Measurements from ENCODE around the gene GADL1. TPM values are rescaled to one million over a fixed set of nuclear protein-coding genes. Genes with fewer than 3 reads are reported as not detected.

The GADL1 gene
- total RNA-seq, 1 experiment from 2014 or later = 0.09 TPM

DNA sequence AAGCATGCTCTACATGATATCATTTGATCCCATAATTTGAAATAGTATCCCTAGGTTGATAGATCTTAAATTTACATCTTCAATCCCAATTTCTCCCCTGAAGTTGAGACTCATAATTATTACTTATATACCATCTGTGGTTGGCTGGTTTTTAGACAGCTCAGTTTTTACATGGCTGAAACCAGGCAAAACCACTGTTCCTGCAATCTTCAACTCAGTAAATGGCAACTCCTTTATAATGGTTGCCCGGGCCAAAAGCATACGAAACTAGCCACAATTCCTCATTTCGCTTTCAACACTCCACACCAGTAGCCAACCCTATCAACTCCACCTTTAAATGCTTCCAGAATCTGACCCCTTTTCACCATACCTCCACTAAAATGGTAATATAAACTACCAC lies 169.6 kb downstream of the GADL1 start:
- Histone ChIP-seq H3K4ac (ENCODE audit: low read depth, low read length) (no peak overlapping the region), H2BK12ac (ENCODE audit: insufficient read length, low read depth, low read length) (no peak overlapping the region), H4K91ac (ENCODE audit: insufficient read length, low read depth, low read length) (no peak overlapping the region), H2AK5ac (ENCODE audit: insufficient read length, low read length) (no peak overlapping the region), H3K79me2 (ENCODE audit: insufficient read depth, low read length) (no peaks in the 10 kb centered on the region), H2BK120ac (ENCODE audit: low read depth, low read length, poor library complexity, severe bottlenecking) (no peak overlapping the region), H4K5ac (ENCODE audit: insufficient read length, low read depth, low read length) (no peak overlapping the region), H2BK20ac (ENCODE audit: low read depth, low read length, poor library complexity, severe bottlenecking) (no peak overlapping the region), H3T11ph (ENCODE audit: low read length) (no peak overlapping the region), H3K9ac (ENCODE audit: extremely low read depth, insufficient read length, low read length) (no peak overlapping the region), H4K8ac (replicated peaks; ENCODE audit: insufficient read length, low read depth, low read length) (no peak overlapping the region), H3K23ac (ENCODE audit: insufficient read length, low read depth, low read length) (no peak overlapping the region), H3K79me1 (ENCODE audit: insufficient read depth, low read depth, low read length, poor library complexity, severe bottlenecking) (no peaks in the 10 kb centered on the region), H3K27me3 (ENCODE audit: insufficient read depth, low read length) (no peaks in the 10 kb centered on the region), H3K14ac (ENCODE audit: insufficient read depth, low read length) (no peak overlapping the region), H3K56ac (ENCODE audit: insufficient read length, low read depth, low read length) (no peak overlapping the region), H2AFZ (ENCODE audit: low read length) (no peak overlapping the region), H3K4me1 (ENCODE audit: insufficient read depth, low read length) (no peaks in the 10 kb centered on the region), H3K27ac (ENCODE audit: insufficient read length, low read depth, low read length) (no peak overlapping the region), H3K4me2 (ENCODE audit: insufficient read depth, insufficient read length, low read length) (no peak overlapping the region), H2BK15ac (ENCODE audit: low read depth, low read length) (no peak overlapping the region), H3K18ac (ENCODE audit: insufficient read length, low read depth, low read length) (no peak overlapping the region), H2BK5ac (ENCODE audit: insufficient read length, low read length) (no peak overlapping the region), H4K20me1 (ENCODE audit: control insufficient read depth, insufficient read depth, insufficient read length) (no peaks in the 10 kb centered on the region), H3K23me2 (ENCODE audit: insufficient read length, low read depth, low read length, poor library complexity, severe bottlenecking) (no peaks in the 10 kb centered on the region), H3K9me3 (ENCODE audit: control insufficient read depth, low read depth, low read length) (no peaks in the 10 kb centered on the region)
- no CpG with 5 or more reads among the region's 3 CpGs for WGBS (ENCODE audit: extremely low coverage, insufficient read length, low lambda C conversion rate)
- DNase-seq = no peak
- Mint-ChIP-seq H3K36me3 (ENCODE audit: insufficient read depth in 1 of 3, low read depth in 3 of 3) (no peaks in the 10 kb centered on the region), H3K27me3 (ENCODE audit: low read depth) (no peaks in the 10 kb centered on the region), H3K27ac (no peak overlapping the region), H3K4me3 (no peak overlapping the region), H3K9me3 (no peaks in the 10 kb centered on the region), H3K4me1 (no peaks in the 10 kb centered on the region)
- TF ChIP-seq CTCF (conservative IDR thresholded peaks at IDR 0.05) = no peak

All from H9 (cell line).